ENCODE data around the gene DGAT2L6. TPM values are rescaled to one million over a fixed set of nuclear protein-coding genes. Genes with fewer than 3 reads are reported as not detected.

The DGAT2L6 gene
- total RNA-seq, 4 donors from 2014 or later: not detected

- Histone ChIP-seq H3K27me3 (no peaks in the 10 kb centered on the region), H3K36me3 (no peaks in the 10 kb centered on the region), H3K27ac (no peak overlapping the region), H3K4me1 (no peaks in the 10 kb centered on the region), H3K4me3 (no peak overlapping the region), H3K9me3 (no peaks in the 10 kb centered on the region)
- no peak for DNase-seq (ENCODE audit: low spot score in 2 of 2)
- WGBS, 2 donors: 69 to 75% methylated on average over 6 of the region's 6 CpGs
- TF ChIP-seq POLR2A (IDR thresholded peaks at IDR 0.05) (no peak), EP300 (IDR thresholded peaks at IDR 0.05) (no peak), CTCF (IDR thresholded peaks at IDR 0.05) (no peak)
Measured at GRCh38 chrX:70244881-70245280, 67.6 kb downstream of the DGAT2L6 start.

- Histone ChIP-seq H3K36me3 (no peaks in the 10 kb centered on the region), H3K27me3 (no peaks in the 10 kb centered on the region), H3K4me3 (no peak overlapping the region), H3K4me1 (no peaks in the 10 kb centered on the region), H3K9me3 (no peaks in the 10 kb centered on the region), H3K27ac (no peak overlapping the region)
- TF ChIP-seq CTCF (IDR thresholded peaks at IDR 0.05): no peak
- no peak for TF ChIP-seq EP300 (IDR thresholded peaks at IDR 0.05)
- no peak for TF ChIP-seq POLR2A (IDR thresholded peaks at IDR 0.05)
- DNase-seq (ENCODE audit: low spot score in 2 of 2): no peak
- 95 to 98% methylated on average over 2 of the region's 2 CpGs for WGBS, 2 donors
Measured at GRCh38 chrX:70247252-70247651, 70.0 kb downstream of the DGAT2L6 start.

GRCh38 chrX:70252491-70252890, 75.2 kb downstream of the DGAT2L6 start:
- H3K27me3 ChIP-seq: no peaks in the 10 kb centered on the region
- DNase-seq (ENCODE audit: low spot score in 2 of 2): no peak
- 27 to 57% methylated on average over 2 of the region's 2 CpGs for WGBS, 2 donors
- no peak overlapping the region for H3K27ac ChIP-seq
- TF ChIP-seq POLR2A (IDR thresholded peaks at IDR 0.05) (no peak), CTCF (IDR thresholded peaks at IDR 0.05) (no peak), EP300 (IDR thresholded peaks at IDR 0.05) (no peak)
- no peaks in the 10 kb centered on the region for H3K4me1 ChIP-seq
- no peak overlapping the region for H3K4me3 ChIP-seq
- no peaks in the 10 kb centered on the region for H3K9me3 ChIP-seq
- H3K36me3 ChIP-seq: no peaks in the 10 kb centered on the region

GRCh38 chrX:70253377-70254062, 76.2 kb downstream of the DGAT2L6 start:
- TF ChIP-seq CTCF (IDR thresholded peaks at IDR 0.05): no peak
- no peak for TF ChIP-seq POLR2A (IDR thresholded peaks at IDR 0.05)
- no peak for TF ChIP-seq EP300 (IDR thresholded peaks at IDR 0.05)
- Histone ChIP-seq H3K9me3 (no peaks in the 10 kb centered on the region), H3K4me3 (no peak overlapping the region), H3K4me1 (no peaks in the 10 kb centered on the region), H3K27ac (no peak overlapping the region), H3K27me3 (no peaks in the 10 kb centered on the region), H3K36me3 (no peaks in the 10 kb centered on the region)
- DNase-seq (ENCODE audit: low spot score in 2 of 2): no peak
- 84 to 91% methylated on average over 3 of the region's 3 CpGs for WGBS, 2 donors

GRCh38 chrX:70254063-70254400, 76.7 kb downstream of the DGAT2L6 start:
- no peaks in the 10 kb centered on the region for H3K36me3 ChIP-seq
- no peaks in the 10 kb centered on the region for H3K27me3 ChIP-seq
- H3K9me3 ChIP-seq: no peaks in the 10 kb centered on the region
- no peak for DNase-seq (ENCODE audit: low spot score in 2 of 2)
- TF ChIP-seq POLR2A (IDR thresholded peaks at IDR 0.05) (no peak), EP300 (IDR thresholded peaks at IDR 0.05) (no peak), CTCF (IDR thresholded peaks at IDR 0.05) (no peak)
- 50 to 83% methylated on average over 1 of the region's 1 CpG for whole genome bisulfite sequencing, 2 donors
- H3K4me1 ChIP-seq: no peaks in the 10 kb centered on the region
- no peak overlapping the region for H3K27ac ChIP-seq
- H3K4me3 ChIP-seq: no peak overlapping the region

Data from tibial nerve (tissue), 4 donors.